Stimulated activated CD4-positive, alpha-beta T cell treated with anti-CD3 and anti-CD28 coated beads, Interleukin-1b, Interleukin-23, amount 100 ng/mL, for 24 hours (primary cell): ENCODE results near the gene ZNF79.

ENCODE experiments used
- DNase-seq, 4 experiments: peaks; one replicate each; pipeline ENCODE4 v3.0.0-alpha.2; 2020; ENCODE audit warnings: low read depth in 4 of 4, low spot score in 1 of 4

ZNF79 gene

DNA sequence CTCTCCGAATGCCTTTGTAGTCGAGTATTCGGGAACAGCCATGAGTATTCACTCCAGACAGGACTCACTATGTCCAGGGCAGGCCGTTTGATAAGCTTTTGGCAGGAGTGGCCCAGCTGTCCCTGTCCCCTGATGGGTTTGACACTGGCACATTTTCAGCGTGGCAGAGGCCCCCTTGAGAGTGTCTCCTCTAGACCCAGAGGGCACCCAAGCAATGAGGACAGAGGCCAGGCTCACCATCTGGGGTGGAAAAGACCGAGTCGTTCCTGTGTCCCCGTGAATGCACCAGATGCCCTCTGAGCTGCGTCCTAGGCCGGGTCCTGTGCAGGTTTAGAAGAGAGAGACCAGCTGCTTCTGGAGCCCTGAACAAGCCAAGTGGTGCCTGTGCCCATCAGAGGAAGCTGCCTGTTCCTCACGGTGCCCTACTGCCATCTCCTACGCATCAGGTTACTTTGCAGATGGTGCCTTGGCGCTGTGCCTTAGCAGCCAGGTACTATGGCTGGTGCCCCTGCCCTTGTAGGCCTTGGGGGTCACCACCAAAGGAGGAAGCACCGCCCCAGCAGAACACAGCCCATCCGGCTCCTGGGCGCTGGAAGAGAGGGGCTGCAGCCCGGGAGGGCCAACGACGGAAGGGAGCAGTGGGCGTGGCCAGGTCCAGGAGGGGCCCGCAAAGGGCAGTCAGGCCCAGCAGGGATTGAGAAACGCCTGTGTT, 69.6 kb downstream of the ZNF79 start:
- no peak for DNase-seq

- no peak for DNase-seq
Observed at GRCh38 chr9:127494304-127494702, 70.1 kb downstream of the ZNF79 start.
